ENCODE data around the gene MPZL1. TPM values are rescaled to one million over a fixed set of nuclear protein-coding genes. Genes with fewer than 3 reads are reported as not detected.
A peak's percentile ranks its signal among the peaks of the same experiment; 100 is the strongest.

The MPZL1 gene
- polyA plus RNA-seq, 3 donors = 23.1 to 63.6 (median 61.8) TPM

DNA sequence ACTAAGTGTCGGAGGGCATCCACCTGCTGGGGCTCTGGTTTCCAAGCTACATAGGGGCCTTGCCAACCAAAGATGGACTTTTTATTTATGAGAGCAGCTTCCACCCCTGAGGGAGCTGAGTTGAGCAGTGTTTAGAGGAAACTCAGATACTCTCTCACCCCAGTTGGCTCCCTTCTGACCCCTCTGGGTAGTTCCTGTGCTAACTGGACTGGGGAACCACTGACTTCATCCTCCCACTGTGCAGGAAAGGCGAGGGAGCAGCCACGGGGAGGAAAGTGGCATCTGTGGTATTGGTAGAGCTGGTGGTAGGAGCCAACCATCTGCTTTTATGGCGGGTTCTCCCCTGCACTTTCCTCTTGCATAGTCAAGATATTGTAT lies 70.4 kb downstream of the MPZL1 start:
- no peak overlapping the region for H3K4me3 ChIP-seq (replicated peaks in 1 of 3; ENCODE audit: low read depth in 2 of 3, low read length in 3 of 3)

GRCh38 chr1:167794043-167794442 lies 72.3 kb downstream of the MPZL1 start:
- no peaks in the 10 kb centered on the region for H3K27me3 Mint-ChIP-seq (ENCODE audit: low read depth in 3 of 3)

More for the DNA sequence above, 70.4 kb downstream of the MPZL1 start:
- Mint-ChIP-seq H3K27ac (peak overlapping the region; percentile 43 to 88 (median 80)), H3K4me3 (no peak overlapping the region), H3K27me3 (ENCODE audit: low read depth in 3 of 3) (no peaks in the 10 kb centered on the region), H3K4me1 (peaks cover 23% of the 10 kb centered on the region), H3K9me3 (peaks cover 0 to 3% (median 0%) of the 10 kb centered on the region in 7 donors), H3K36me3 (peaks cover 32 to 47% of the 10 kb centered on the region in 2 donors)
- TF ChIP-seq, protein P1, sequence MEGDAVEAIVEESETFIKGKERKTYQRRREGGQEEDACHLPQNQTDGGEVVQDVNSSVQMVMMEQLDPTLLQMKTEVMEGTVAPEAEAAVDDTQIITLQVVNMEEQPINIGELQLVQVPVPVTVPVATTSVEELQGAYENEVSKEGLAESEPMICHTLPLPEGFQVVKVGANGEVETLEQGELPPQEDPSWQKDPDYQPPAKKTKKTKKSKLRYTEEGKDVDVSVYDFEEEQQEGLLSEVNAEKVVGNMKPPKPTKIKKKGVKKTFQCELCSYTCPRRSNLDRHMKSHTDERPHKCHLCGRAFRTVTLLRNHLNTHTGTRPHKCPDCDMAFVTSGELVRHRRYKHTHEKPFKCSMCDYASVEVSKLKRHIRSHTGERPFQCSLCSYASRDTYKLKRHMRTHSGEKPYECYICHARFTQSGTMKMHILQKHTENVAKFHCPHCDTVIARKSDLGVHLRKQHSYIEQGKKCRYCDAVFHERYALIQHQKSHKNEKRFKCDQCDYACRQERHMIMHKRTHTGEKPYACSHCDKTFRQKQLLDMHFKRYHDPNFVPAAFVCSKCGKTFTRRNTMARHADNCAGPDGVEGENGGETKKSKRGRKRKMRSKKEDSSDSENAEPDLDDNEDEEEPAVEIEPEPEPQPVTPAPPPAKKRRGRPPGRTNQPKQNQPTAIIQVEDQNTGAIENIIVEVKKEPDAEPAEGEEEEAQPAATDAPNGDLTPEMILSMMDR (IDR thresholded peaks at IDR 0.05) = no peak
- H3K36me3 ChIP-seq (replicated peaks in 1 of 2; ENCODE audit: control insufficient read depth in 1 of 2, insufficient read depth in 2 of 2, low read length in 2 of 2) = peaks cover 21 to 40% of the 10 kb centered on the region in 2 donors
- DNase-seq = no peak
- 60% methylated on average over 1 of the region's 4 CpGs for WGBS (ENCODE audit: insufficient coverage)
- H3K27ac ChIP-seq (ENCODE audit: low read depth in 1 of 2, low read length in 2 of 2) = peak overlapping the region; percentile 22 to 72
- H3K4me2 ChIP-seq (replicated peaks; ENCODE audit: extremely low read depth, low read length, poor library complexity, severe bottlenecking) = no peak overlapping the region
- no peaks in the 10 kb centered on the region for H3K27me3 ChIP-seq (ENCODE audit: control insufficient read depth in 2 of 2, insufficient read depth in 2 of 2, low read length in 2 of 2)
- no peak overlapping the region for H3K9ac ChIP-seq (ENCODE audit: insufficient read depth, low read length, poor library complexity, severe bottlenecking)
- no peaks in the 10 kb centered on the region for H4K20me1 ChIP-seq (ENCODE audit: insufficient read depth, low read length)
- intact Hi-C loops (cut with micrococcal nuclease) = no loop called here
- peaks cover 19% of the 10 kb centered on the region in 2 donors for H3K4me1 ChIP-seq (ENCODE audit: control insufficient read depth in 1 of 2, insufficient read depth in 2 of 2, low read length in 2 of 2)
- H3K9me3 ChIP-seq (replicated peaks in 1 of 2; ENCODE audit: control insufficient read depth in 1 of 2, insufficient read depth in 1 of 2, low read length in 2 of 2) = no peaks in the 10 kb centered on the region
- H3K79me2 ChIP-seq (ENCODE audit: insufficient read depth, low read length) = no peaks in the 10 kb centered on the region
- no peak overlapping the region for H2AFZ ChIP-seq (ENCODE audit: insufficient read depth, low read depth, low read length, poor library complexity, severe bottlenecking)

More at GRCh38 chr1:167794043-167794442, 72.3 kb downstream of the MPZL1 start:
- peaks cover 19 to 22% of the 10 kb centered on the region in 2 donors for H3K4me1 ChIP-seq (ENCODE audit: control insufficient read depth in 1 of 2, insufficient read depth in 2 of 2, low read length in 2 of 2)
- H2AFZ ChIP-seq (ENCODE audit: insufficient read depth, low read depth, low read length, poor library complexity, severe bottlenecking) = no peak overlapping the region
- no peak for DNase-seq
- H3K27me3 ChIP-seq (ENCODE audit: control insufficient read depth in 2 of 2, insufficient read depth in 2 of 2, low read length in 2 of 2) = no peaks in the 10 kb centered on the region
- no peak overlapping the region for H3K9ac ChIP-seq (ENCODE audit: insufficient read depth, low read length, poor library complexity, severe bottlenecking)
- no peak overlapping the region for H3K27ac ChIP-seq (ENCODE audit: low read depth in 1 of 2, low read length in 2 of 2)
- no CpG with 5 or more reads among the region's 1 CpG for WGBS (ENCODE audit: insufficient coverage)
- Mint-ChIP-seq H3K27ac (no peak overlapping the region), H3K4me3 (no peak overlapping the region), H3K36me3 (peaks cover 18 to 33% of the 10 kb centered on the region in 2 donors), H3K4me1 (peaks cover 28% of the 10 kb centered on the region), H3K9me3 (peaks cover 0 to 3% (median 0%) of the 10 kb centered on the region in 7 donors)
- intact Hi-C loops (cut with micrococcal nuclease) = no loop called here
- no peaks in the 10 kb centered on the region for H3K79me2 ChIP-seq (ENCODE audit: insufficient read depth, low read length)
- no peak overlapping the region for H3K4me2 ChIP-seq (replicated peaks; ENCODE audit: extremely low read depth, low read length, poor library complexity, severe bottlenecking)
- peaks cover 11 to 21% of the 10 kb centered on the region in 2 donors for H3K36me3 ChIP-seq (replicated peaks in 1 of 2; ENCODE audit: control insufficient read depth in 1 of 2, insufficient read depth in 2 of 2, low read length in 2 of 2)
- H4K20me1 ChIP-seq (ENCODE audit: insufficient read depth, low read length) = no peaks in the 10 kb centered on the region
- no peak overlapping the region for H3K4me3 ChIP-seq (replicated peaks in 1 of 3; ENCODE audit: low read depth in 2 of 3, low read length in 3 of 3)
- TF ChIP-seq, protein P1 (IDR thresholded peaks at IDR 0.05) = no peak
- no peaks in the 10 kb centered on the region for H3K9me3 ChIP-seq (replicated peaks in 1 of 2; ENCODE audit: control insufficient read depth in 1 of 2, insufficient read depth in 1 of 2, low read length in 2 of 2)
